ENCODE results near the gene NGRN. TPM values are rescaled to one million over a fixed set of nuclear protein-coding genes. Genes with fewer than 3 reads are reported as not detected.

NGRN gene
- total and polyA plus RNA-seq, 2 of the 4 experiments (the other 2 are of a cell fraction) = 39.6 to 46.2 TPM

GRCh38 chr15:90257776-90258175 lies 7.7 kb upstream of the NGRN start:
- ChIA-PET CTCF (no interaction called here), POLR2A (ENCODE audit: unreplicated experiment) (no interaction called here)
- Histone ChIP-seq H2BK120ac (ENCODE audit: low read depth, low read length) (no peak overlapping the region), H3K9me1 (ENCODE audit: insufficient read depth, low read length) (no peaks in the 10 kb centered on the region), H3K36me3 (ENCODE audit: control insufficient read depth, insufficient read depth, low read length) (no peaks in the 10 kb centered on the region), H3K4me1 (ENCODE audit: control insufficient read depth, insufficient read depth, low read length) (no peaks in the 10 kb centered on the region), H4K20me1 (ENCODE audit: insufficient read depth, low read length) (no peaks in the 10 kb centered on the region), H3K4ac (ENCODE audit: low read depth, low read length) (no peak overlapping the region), H2BK20ac (ENCODE audit: low read depth, low read length) (no peak overlapping the region), H3K27me3 (ENCODE audit: control insufficient read depth, insufficient read depth, low read length) (peaks cover 13% of the 10 kb centered on the region), H2BK5ac (ENCODE audit: low read depth, low read length, poor library complexity, severe bottlenecking) (no peak overlapping the region), H4K8ac (ENCODE audit: low read depth in 2 of 2, low read length in 2 of 2) (no peak overlapping the region), H2AFZ (replicated peaks; ENCODE audit: low read length, poor library complexity) (no peak overlapping the region), H3K27ac (ENCODE audit: insufficient read depth, low read length) (no peak overlapping the region), H3K4me3 (ENCODE audit: insufficient read depth, low read depth, low read length) (no peak overlapping the region), H3K14ac (replicated peaks; ENCODE audit: low read depth, low read length) (no peak overlapping the region), H3K56ac (ENCODE audit: extremely low read depth, insufficient read depth, low read length) (no peak overlapping the region), H3K23ac (ENCODE audit: low read depth, low read length) (no peak overlapping the region), H3K18ac (ENCODE audit: low read depth, low read length) (no peak overlapping the region), H2AK5ac (ENCODE audit: low read depth, low read length) (no peak overlapping the region), H2BK15ac (ENCODE audit: low read depth, low read length) (no peak overlapping the region), H3K79me1 (ENCODE audit: low read depth in 1 of 2, low read length in 2 of 2) (no peaks in the 10 kb centered on the region), H4K5ac (ENCODE audit: low read depth, low read length) (no peak overlapping the region), H3K4me2 (ENCODE audit: low read depth, low read length) (no peak overlapping the region), H3K9ac (ENCODE audit: low read depth, low read length) (no peak overlapping the region), H4K91ac (ENCODE audit: insufficient read depth, low read depth, low read length) (no peak overlapping the region), H3K9me3 (ENCODE audit: control insufficient read depth, insufficient read depth, low read length) (no peaks in the 10 kb centered on the region), H2AK9ac (replicated peaks; ENCODE audit: low read depth, low read length, poor library complexity) (peak overlapping the region; percentile 19)
- no peak for ATAC-seq (ENCODE audit: low read depth)
- intact Hi-C loops (cut with micrococcal nuclease) (no loop called here), in situ Hi-C loops (cut with MboI; ENCODE audit: low sequenced_read_pairs) (no loop called here), dilution Hi-C loops (cut with HindIII; ENCODE audit: low sequenced_read_pairs, unreplicated experiment) (no loop called here)
- DNase-seq = no peak
- no CpG with 5 or more reads among the region's 7 CpGs for WGBS, 2 experiments (ENCODE audit: extremely low coverage in 2 of 2, insufficient read length in 1 of 2)
- TF ChIP-seq MAZ (IDR thresholded peaks at IDR 0.05; ENCODE audit: borderline replicate concordance, low read depth, low read length) (no peak), MXI1 (IDR thresholded peaks at IDR 0.05; ENCODE audit: borderline replicate concordance, low read depth, low read length) (no peak), USF2 (IDR thresholded peaks at IDR 0.05; ENCODE audit: low read depth, low read length) (no peak), ELK1 (IDR thresholded peaks at IDR 0.05; ENCODE audit: borderline replicate concordance, low read depth, low read length) (no peak), CHD1 (IDR thresholded peaks at IDR 0.05; ENCODE audit: low read depth, low read length) (no peak), NFE2L2 (IDR thresholded peaks at IDR 0.05; ENCODE audit: low read depth, low read length) (no peak), RCOR1 (IDR thresholded peaks at IDR 0.05; ENCODE audit: insufficient replicate concordance, low read length) (no peak), MAFK (IDR thresholded peaks at IDR 0.05; ENCODE audit: low read depth, low read length) (no peak), RAD21 (IDR thresholded peaks at IDR 0.05; ENCODE audit: low read length) (no peak), POLR2A (IDR thresholded peaks at IDR 0.05; ENCODE audit: low read depth, low read length) (no peak), SMC3 (IDR thresholded peaks at IDR 0.05; ENCODE audit: low read depth, low read length) (no peak), CEBPB (IDR thresholded peaks at IDR 0.05; ENCODE audit: low read depth, low read length) (no peak), BHLHE40 (IDR thresholded peaks at IDR 0.05; ENCODE audit: low read depth, low read length) (no peak), FOS (IDR thresholded peaks at IDR 0.05; ENCODE audit: low read depth, low read length) (no peak), RFX5 (IDR thresholded peaks at IDR 0.05; ENCODE audit: low read depth, low read length) (no peak)
- TF ChIP-seq, protein P1, sequence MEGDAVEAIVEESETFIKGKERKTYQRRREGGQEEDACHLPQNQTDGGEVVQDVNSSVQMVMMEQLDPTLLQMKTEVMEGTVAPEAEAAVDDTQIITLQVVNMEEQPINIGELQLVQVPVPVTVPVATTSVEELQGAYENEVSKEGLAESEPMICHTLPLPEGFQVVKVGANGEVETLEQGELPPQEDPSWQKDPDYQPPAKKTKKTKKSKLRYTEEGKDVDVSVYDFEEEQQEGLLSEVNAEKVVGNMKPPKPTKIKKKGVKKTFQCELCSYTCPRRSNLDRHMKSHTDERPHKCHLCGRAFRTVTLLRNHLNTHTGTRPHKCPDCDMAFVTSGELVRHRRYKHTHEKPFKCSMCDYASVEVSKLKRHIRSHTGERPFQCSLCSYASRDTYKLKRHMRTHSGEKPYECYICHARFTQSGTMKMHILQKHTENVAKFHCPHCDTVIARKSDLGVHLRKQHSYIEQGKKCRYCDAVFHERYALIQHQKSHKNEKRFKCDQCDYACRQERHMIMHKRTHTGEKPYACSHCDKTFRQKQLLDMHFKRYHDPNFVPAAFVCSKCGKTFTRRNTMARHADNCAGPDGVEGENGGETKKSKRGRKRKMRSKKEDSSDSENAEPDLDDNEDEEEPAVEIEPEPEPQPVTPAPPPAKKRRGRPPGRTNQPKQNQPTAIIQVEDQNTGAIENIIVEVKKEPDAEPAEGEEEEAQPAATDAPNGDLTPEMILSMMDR (conservative IDR thresholded peaks at IDR 0.05; ENCODE audit: low read depth, low read length) = no peak
- no TSS peak for BruUV-seq (replicated peaks)
